Loucy (cell line): ENCODE results near the gene LACTB.

Experiments
- CTCF ChIP-seq: fragments of 200-600 bp; sonication (generic); conservative IDR thresholded peaks from 2 replicates; pipeline ENCODE4 v1.5.1; 2014; ENCODE audit warnings: mild to moderate bottlenecking, antibody characterized with exemption, low read length
- EZH2phosphoT487 ChIP-seq: fragments of 200-600 bp; IDR thresholded peaks from 2 replicates; pipeline ENCODE4 v1.6.1; 2018; ENCODE audit warnings: antibody characterized with exemption, mild to moderate bottlenecking, moderate library complexity, borderline replicate concordance

GRCh38 chr15:63079947-63080626 lies 41.6 kb upstream of the LACTB start:
- TF ChIP-seq CTCF (no peak), EZH2phosphoT487 (no peak)
